Iris pigment epithelial cell (primary cell): Measurements from ENCODE around the gene SMC1B.
"Not testable (repeated sequence)": the region's sequence is repeated elsewhere in the genome, so short reads cannot be mapped to it uniquely, and the experiment has no call there.

ENCODE experiments used
- DNase-seq: peaks from one replicate; pipeline ENCODE4 v3.0.0-alpha.2; 2011; ENCODE audit warnings: low read depth

Gene SMC1B

DNA sequence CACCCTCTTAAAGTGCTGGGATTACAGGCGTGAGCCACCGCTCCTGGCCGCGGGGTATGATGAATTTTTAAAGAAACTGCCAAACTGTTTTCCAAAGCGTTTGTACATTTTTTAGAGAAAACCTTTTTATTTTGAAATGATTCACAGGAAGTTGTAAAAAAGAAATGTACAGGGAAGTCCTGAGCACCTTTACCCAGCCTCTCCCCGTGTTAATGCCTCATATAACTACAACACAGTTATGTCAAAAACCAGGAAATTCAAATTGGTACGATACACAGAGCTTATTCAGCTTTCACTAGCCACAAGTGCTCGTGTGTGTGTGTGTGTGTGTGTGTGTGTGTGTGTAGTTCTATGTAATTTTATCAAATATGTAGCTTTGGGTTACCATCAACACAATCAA is 110.6 kb downstream of the SMC1B start:
- DNase-seq = no peak

DNA sequence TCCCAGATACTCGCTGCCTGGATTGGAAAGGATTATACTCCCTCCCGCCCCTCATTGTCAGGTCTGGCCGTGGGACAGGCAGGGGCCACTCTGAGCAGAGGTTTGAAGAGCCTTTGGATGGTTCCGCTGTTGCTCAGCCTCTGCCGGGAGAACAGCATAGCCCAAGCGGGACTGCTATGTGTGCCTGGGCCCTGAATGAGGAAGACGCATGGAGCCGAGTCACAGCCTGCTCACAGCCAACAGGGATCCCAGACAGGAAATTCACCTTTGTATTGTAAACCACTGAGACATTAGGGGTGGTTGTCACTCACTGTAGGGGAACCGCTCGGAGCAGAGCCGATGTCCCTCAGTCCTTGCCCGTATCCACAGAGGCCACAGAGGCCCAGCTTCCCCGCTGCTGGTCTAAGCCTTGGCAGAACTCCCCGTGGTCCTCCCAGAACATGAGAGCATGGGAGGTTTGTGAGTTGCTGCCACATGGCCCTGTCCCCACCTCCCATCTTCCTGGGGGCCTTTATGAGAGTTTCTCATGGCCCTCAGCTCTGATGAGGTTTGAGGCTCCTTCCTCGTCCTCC is 114.4 kb downstream of the SMC1B start:
- DNase-seq = no peak

DNA sequence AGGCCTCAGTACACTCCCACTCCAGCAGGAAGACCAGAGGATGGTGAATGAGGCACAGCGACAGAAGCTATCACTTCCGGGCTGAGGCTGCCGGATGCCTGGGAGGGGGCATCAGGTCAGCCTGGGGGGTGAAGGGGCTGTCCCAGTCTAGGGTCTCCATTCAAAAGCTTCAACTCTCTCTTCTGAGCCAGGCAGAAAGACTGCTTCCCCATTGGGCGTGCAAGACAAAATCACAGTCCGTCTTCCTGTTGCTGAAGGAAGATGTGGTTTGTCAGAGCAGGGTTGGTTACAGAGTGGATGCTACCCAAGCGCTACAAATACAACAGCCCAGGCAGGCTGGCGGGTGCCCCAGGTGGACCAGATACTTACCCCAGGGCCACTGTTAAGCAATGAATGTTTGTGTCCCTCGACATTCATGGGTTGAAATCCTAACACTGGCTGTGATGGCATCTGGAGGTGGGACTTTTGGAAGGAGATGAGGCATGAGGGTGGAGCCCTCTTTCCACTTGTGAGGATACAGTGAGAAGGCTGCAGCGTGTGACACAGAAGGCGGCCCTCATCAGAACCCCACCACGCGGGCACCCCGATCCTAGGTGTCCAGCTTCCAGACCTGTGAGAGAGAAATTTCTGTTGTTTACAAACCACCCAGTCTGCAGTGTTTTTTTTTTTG is 116.6 kb downstream of the SMC1B start:
- DNase-seq = no peak

DNA sequence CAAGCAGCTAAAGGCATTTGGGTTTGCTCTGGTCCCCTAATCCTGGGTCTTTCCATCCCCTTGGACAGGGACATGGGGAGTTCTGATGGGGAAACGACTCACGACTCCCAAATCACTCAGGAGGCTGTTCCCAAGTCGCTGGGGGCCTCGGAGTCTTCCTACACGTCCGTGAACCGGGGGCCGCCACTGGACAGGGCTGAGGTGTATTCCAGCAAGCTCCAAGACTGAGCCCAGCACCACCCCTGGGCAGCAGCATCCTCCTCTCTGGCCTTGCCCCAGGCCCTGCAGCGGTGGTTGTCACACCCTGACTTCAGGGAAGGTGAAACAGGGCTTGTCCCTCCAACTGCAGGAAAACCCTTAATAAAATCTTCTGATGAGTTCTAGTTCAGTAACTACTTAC is 117.9 kb downstream of the SMC1B start:
- DNase-seq = no peak

DNA sequence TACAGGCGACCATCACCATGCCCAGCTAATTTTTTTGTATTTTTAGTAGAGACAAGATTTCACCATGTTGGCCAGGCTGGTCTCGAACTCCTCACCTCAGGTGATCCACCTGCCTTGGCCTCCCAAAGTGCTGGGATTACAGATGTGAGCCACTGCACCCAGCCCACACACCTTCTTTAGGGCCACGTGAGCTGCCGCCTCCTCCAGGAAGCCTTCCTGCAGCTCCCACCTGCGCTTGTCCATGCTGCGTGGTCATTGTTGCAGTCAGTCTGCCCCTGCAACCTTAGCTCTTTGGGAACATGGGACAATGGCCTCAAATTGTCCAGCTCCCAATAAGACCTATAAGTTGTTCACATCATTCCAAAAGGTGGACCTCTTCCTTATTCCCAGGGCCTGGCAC is 118.4 kb downstream of the SMC1B start:
- DNase-seq = not testable (repeated sequence)
